Kidney (tissue), 14 donors: ENCODE results near the gene DERL3. TPM values are rescaled to one million over a fixed set of nuclear protein-coding genes. Genes with fewer than 3 reads are reported as not detected.
A peak's percentile ranks its signal among the peaks of the same experiment; 100 is the strongest.

Experiments
- DNase-seq, 5 donors: peaks; one replicate each; pipeline ENCODE4 v3.0.0-alpha.2; 2013 to 2020
- FAIRE-seq: peaks from 2 replicates; lab custom pipeline; 2012; peaks lifted over from hg19 to GRCh38; lab: Jason Lieb, UNC
- H3K27ac ChIP-seq, 2 donors: one replicate each; pipeline ENCODE4 v1.7.0; 2013; ENCODE audit warnings: low read depth in 2 of 2, low read length in 2 of 2, inconsistent platforms in 1 of 2
- H3K27me3 ChIP-seq: one replicate; pipeline ENCODE4 v1.7.1; 2013; ENCODE audit warnings: low read length, inconsistent platforms; ENCODE audit not compliant: control insufficient read depth, insufficient read depth
- H3K36me3 ChIP-seq, 3 donors: one replicate each; pipeline versions ENCODE4 v1.7.0 to v1.7.1; 2013; ENCODE audit warnings: low read length in 3 of 3, control low read depth in 1 of 3, inconsistent platforms in 1 of 3; ENCODE audit not compliant: insufficient read depth in 3 of 3, control insufficient read depth in 2 of 3
- H3K4me1 ChIP-seq, 3 donors: one replicate each; pipeline versions ENCODE4 v1.7.0 to v1.7.1; 2013; ENCODE audit warnings: low read length in 3 of 3, inconsistent platforms in 1 of 3, low read depth in 1 of 3; ENCODE audit not compliant: control insufficient read depth in 2 of 3, insufficient read depth in 2 of 3
- H3K4me3 ChIP-seq, 3 donors: one replicate each; pipeline versions ENCODE4 v1.7.0 to v1.8.1; 2013; ENCODE audit warnings: low read length in 3 of 3, control low read depth in 1 of 3, inconsistent platforms in 1 of 3
- H3K9ac ChIP-seq, 3 donors: one replicate each; pipeline versions ENCODE4 v1.7.0 to v1.7.1; 2013; ENCODE audit warnings: low read length in 3 of 3, control low read depth in 1 of 3, inconsistent platforms in 1 of 3
- H3K9me3 ChIP-seq, 3 donors: one replicate each; pipeline versions ENCODE4 v1.7.0 to v1.7.1; 2013; ENCODE audit warnings: low read length in 3 of 3, control low read depth in 1 of 3, inconsistent platforms in 1 of 3; ENCODE audit not compliant: control insufficient read depth in 2 of 3, insufficient read depth in 1 of 3
- intact Hi-C: fragments of 100-400 bp; cut with DNase I; formaldehyde crosslinking; loops from one replicate; pipeline ENCODE4 v1.11.1; 2022
- polyA plus RNA-seq: library from polyadenylated mRNA; stranded (reverse); fragments of 350-450 nt; fragmentation: Illumina TruSeq; extraction: RNeasy Lipid Tissue Mini Kit (QIAGEN cat#74804); gene quantifications from one replicate; pipeline ENCODE4 v1.2.3, GENCODE V29; 2014; ENCODE audit warnings: low read depth, low replicate concordance; ENCODE audit not compliant: insufficient read depth
- total RNA-seq: library from RNA; stranded (reverse); fragmentation: NEBNext Ultra II Directional; extraction: Animal tissue kit (Norgen Biotek cat#: 25700); gene quantifications from one replicate; pipeline ENCODE4 v1.2.1, GENCODE V29; 2021
- TF ChIP-seq, protein P1 (sequence below): IDR thresholded peaks from 3 replicates; pipeline ENCODE4 v1.5.1; 2012; ENCODE audit warnings: mild to moderate bottlenecking, moderate library complexity, borderline replicate concordance; ENCODE audit not compliant: insufficient read depth; ENCODE audit errors: extremely low read depth
- donor health status: control.
- donor health status: control.
- donor health status: control.
- donor health status: control.
- donor health status: control.
- donor health status: DM: yes; HTN: yes; CAD: no.
- donor health status: Normal renal cell carcinoma (clear cell type).

The DERL3 gene
- total and polyA plus RNA-seq, 2 donors from 2014 or later: 3.1 to 24.7 TPM

DNA sequence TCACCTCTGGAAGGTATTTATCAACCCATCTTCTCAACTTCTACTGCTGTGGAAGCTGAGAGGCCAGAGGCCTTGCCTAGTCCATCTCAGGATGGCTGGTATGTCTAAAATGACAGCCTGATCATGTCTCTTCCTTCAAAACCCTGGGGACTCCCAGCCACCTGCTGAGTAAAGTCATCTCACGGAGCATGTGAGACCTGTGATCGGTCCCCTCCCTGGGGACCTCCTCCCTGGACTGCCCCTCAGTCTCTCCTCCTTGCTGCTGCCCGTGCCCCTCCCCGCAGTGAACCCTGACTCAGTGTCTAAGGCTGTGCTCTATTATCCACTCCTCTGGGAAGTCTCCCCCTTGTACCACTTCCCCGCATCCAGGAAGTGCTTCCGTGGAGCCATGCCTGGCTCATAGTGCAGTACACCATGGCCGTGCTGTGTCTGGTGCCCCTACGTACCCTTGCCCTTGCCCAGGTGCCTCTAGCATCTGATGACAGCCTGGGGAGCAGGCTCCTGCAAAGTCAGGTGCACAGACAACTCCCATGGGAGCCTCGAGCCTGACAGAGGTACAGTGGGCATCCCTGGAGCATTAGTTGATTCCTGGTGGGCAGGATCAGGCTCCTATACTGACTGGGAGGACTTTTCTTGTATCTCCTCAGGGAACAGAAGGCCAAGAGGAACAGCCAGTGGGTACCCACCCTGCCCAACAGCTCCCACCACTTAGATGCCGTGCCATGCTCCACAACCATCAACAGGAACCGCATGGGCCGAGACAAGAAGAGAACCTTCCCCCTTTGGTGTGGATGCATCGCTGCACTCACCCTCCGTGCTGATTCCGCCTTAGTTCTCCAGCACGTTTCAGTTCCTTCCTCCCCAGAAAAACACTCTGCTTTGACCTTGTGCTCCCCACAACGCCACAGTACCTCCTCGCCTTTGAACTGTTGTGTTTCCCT, 38.2 kb downstream of the DERL3 start:
- FAIRE-seq (no peak), DNase-seq (peak in 1 of 5 donors; percentile 52)
- Histone ChIP-seq H3K4me3 (no peak overlapping the region), H3K27ac (no peak overlapping the region), H3K9ac (no peak overlapping the region), H3K27me3 (no peaks in the 10 kb centered on the region), H3K36me3 (peaks cover 2 to 54% (median 33%) of the 10 kb centered on the region in 3 donors), H3K9me3 (no peaks in the 10 kb centered on the region), H3K4me1 (no peaks in the 10 kb centered on the region)
- intact Hi-C loops: no loop called here
- TF ChIP-seq, protein P1, sequence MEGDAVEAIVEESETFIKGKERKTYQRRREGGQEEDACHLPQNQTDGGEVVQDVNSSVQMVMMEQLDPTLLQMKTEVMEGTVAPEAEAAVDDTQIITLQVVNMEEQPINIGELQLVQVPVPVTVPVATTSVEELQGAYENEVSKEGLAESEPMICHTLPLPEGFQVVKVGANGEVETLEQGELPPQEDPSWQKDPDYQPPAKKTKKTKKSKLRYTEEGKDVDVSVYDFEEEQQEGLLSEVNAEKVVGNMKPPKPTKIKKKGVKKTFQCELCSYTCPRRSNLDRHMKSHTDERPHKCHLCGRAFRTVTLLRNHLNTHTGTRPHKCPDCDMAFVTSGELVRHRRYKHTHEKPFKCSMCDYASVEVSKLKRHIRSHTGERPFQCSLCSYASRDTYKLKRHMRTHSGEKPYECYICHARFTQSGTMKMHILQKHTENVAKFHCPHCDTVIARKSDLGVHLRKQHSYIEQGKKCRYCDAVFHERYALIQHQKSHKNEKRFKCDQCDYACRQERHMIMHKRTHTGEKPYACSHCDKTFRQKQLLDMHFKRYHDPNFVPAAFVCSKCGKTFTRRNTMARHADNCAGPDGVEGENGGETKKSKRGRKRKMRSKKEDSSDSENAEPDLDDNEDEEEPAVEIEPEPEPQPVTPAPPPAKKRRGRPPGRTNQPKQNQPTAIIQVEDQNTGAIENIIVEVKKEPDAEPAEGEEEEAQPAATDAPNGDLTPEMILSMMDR: no peak

DNA sequence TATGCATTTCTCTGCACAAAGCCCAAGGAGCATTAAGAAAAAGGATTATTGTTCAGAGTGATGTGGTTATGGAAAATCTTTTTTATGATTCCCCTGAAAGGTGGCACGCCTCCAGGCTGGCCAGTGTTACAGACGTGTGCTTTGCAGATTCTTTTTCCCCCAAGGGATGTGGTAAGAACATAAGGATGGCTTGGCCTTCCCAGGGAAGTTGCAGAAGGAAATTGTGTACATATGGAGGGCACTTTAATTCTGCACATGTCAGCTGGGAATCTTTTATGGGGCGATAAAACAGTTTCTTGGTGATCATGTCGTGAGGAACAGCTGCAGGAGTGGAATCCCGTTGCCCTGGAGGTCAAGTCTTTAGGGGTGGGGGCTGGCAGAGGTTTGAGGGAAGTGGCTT, 42.3 kb downstream of the DERL3 start:
- FAIRE-seq (no peak), DNase-seq (peak in 1 of 5 donors; percentile 6)
- intact Hi-C loops: no loop called here

DNA sequence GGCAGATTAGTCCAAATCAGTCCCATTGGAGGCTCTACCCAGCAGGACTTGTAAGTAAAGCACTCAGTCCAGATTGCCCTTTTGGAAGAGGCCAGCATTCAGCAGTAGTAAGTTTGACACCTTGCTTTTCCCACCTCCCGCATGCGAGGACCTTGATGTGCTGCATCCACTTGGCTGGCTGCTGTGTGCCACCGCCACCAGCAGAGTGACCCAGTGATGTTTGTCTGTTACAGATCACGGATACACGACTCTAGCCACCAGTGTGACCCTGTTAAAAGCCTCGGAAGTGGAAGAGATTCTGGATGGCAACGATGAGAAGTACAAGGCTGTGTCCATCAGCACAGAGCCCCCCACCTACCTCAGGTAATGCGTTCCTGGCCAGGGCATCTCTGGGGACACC, 45.5 kb downstream of the DERL3 start:
- DNase-seq (peak in 1 of 5 donors; percentile 43), FAIRE-seq (no peak)
- intact Hi-C loops: no loop called here

More for the DNA sequence above, 42.3 kb downstream of the DERL3 start:
- Histone ChIP-seq H3K4me1 (peaks cover 0 to under 1% (median 0%) of the 10 kb centered on the region in 3 donors), H3K9ac (no peak overlapping the region), H3K27ac (no peak overlapping the region), H3K4me3 (no peak overlapping the region), H3K27me3 (no peaks in the 10 kb centered on the region), H3K9me3 (no peaks in the 10 kb centered on the region), H3K36me3 (peaks cover 0 to 33% (median 24%) of the 10 kb centered on the region in 3 donors)
- TF ChIP-seq, protein P1: no peak

More for the DNA sequence above, 45.5 kb downstream of the DERL3 start:
- TF ChIP-seq, protein P1: no peak
- H3K36me3 ChIP-seq: peaks cover 0 to 16% (median 11%) of the 10 kb centered on the region in 3 donors
- H3K27ac ChIP-seq: no peak overlapping the region
- H3K9ac ChIP-seq: no peak overlapping the region
- H3K4me1 ChIP-seq: peaks cover 0 to 7% (median 5%) of the 10 kb centered on the region in 3 donors
- no peaks in the 10 kb centered on the region for H3K27me3 ChIP-seq
- no peaks in the 10 kb centered on the region for H3K9me3 ChIP-seq
- H3K4me3 ChIP-seq: no peak overlapping the region
